Gastroesophageal sphincter (tissue), 3 donors: ENCODE data around the gene FAXDC2.

Experiments
- POLR2A ChIP-seq, 2 donors: fragments of 450-650 bp; IDR thresholded peaks; one replicate each; pipeline ENCODE4 v1.6.1; 2017; ENCODE audit warnings: antibody characterized with exemption in 2 of 2, mild to moderate bottlenecking in 2 of 2, moderate library complexity in 1 of 2
- POLR2AphosphoS5 ChIP-seq: sonication (generic); formaldehyde crosslinking; IDR thresholded peaks from one replicate; pipeline ENCODE4 v1.6.1; 2017; ENCODE audit warnings: antibody characterized with exemption
- TF ChIP-seq, protein P1 (sequence below), 4 experiments: fragments of 200-600 bp in 2 of 4; fragments of 450-650 bp in 2 of 4; sonication (generic) in 1 of 4; IDR thresholded peaks; one replicate each; pipeline ENCODE4 v1.5.1; 2017 to 2019; ENCODE audit warnings: antibody characterized with exemption in 4 of 4, mild to moderate bottlenecking in 2 of 4, moderate library complexity in 2 of 4

DNA sequence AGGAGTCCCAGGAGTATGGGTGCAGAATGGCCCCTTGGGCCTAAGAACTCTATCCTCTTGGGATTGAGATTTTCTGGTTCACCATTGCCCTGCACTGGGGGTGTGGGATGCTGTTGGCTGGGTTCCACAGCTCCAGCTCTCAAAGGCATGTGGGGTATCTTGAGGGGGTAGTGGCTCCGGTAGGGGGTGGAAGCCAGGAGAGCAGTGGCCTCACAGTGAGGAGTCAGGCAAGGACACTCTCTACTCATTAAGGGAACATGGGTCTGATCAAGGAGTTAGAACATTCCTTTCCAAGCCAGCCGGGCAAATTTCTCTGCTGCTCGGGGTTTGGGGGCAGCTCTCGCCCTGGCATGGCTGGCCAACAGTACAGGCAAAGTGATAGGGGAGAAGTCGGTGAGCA, 62.2 kb downstream of the FAXDC2 start:
- TF ChIP-seq POLR2AphosphoS5 (no peak), POLR2A (IDR thresholded peaks at IDR 0.05) (no peak)
- TF ChIP-seq, protein P1, sequence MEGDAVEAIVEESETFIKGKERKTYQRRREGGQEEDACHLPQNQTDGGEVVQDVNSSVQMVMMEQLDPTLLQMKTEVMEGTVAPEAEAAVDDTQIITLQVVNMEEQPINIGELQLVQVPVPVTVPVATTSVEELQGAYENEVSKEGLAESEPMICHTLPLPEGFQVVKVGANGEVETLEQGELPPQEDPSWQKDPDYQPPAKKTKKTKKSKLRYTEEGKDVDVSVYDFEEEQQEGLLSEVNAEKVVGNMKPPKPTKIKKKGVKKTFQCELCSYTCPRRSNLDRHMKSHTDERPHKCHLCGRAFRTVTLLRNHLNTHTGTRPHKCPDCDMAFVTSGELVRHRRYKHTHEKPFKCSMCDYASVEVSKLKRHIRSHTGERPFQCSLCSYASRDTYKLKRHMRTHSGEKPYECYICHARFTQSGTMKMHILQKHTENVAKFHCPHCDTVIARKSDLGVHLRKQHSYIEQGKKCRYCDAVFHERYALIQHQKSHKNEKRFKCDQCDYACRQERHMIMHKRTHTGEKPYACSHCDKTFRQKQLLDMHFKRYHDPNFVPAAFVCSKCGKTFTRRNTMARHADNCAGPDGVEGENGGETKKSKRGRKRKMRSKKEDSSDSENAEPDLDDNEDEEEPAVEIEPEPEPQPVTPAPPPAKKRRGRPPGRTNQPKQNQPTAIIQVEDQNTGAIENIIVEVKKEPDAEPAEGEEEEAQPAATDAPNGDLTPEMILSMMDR (IDR thresholded peaks at IDR 0.05) = no peak
